Sigmoid colon (tissue), 4 donors: Measurements from ENCODE around the gene PDZD7.

Experiments
- POLR2A ChIP-seq, 2 donors: fragments of 450-650 bp; IDR thresholded peaks; one replicate each; pipeline ENCODE4 v1.6.1; 2016; ENCODE audit warnings: antibody characterized with exemption in 2 of 2, mild to moderate bottlenecking in 2 of 2, moderate library complexity in 2 of 2
- POLR2AphosphoS5 ChIP-seq, 4 donors: sonication (generic); formaldehyde crosslinking; IDR thresholded peaks; one replicate each; pipeline ENCODE4 v1.6.1; 2017; ENCODE audit warnings: antibody characterized with exemption in 4 of 4
- TF ChIP-seq, protein P1 (sequence below), 4 experiments: fragments of 450-650 bp in 3 of 4; fragments of 200-600 bp in 1 of 4; IDR thresholded peaks; one replicate each; pipeline ENCODE4 v1.5.1; 2016 to 2019; ENCODE audit warnings: antibody characterized with exemption in 4 of 4, mild to moderate bottlenecking in 3 of 4, moderate library complexity in 2 of 4

DNA sequence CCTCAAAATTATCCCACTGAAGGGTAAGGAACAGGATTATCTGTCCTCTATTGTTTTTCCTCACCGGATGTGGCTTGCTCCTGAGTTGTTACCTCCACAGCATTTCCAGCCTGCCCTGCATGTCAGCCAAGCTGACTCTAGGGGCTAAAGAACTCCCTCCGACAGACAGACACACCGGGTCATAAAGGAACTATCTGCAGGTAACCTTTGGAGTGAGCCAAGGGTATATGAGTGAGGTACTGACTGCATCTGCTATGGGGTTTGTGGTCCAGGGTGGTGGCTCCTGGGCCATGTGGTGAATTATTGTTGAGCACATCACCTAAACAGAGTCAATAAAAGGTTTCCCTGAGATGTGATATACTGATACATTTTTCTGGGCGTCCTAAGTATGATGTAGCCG lies 23.9 kb upstream of the PDZD7 start:
- TF ChIP-seq, protein P1, sequence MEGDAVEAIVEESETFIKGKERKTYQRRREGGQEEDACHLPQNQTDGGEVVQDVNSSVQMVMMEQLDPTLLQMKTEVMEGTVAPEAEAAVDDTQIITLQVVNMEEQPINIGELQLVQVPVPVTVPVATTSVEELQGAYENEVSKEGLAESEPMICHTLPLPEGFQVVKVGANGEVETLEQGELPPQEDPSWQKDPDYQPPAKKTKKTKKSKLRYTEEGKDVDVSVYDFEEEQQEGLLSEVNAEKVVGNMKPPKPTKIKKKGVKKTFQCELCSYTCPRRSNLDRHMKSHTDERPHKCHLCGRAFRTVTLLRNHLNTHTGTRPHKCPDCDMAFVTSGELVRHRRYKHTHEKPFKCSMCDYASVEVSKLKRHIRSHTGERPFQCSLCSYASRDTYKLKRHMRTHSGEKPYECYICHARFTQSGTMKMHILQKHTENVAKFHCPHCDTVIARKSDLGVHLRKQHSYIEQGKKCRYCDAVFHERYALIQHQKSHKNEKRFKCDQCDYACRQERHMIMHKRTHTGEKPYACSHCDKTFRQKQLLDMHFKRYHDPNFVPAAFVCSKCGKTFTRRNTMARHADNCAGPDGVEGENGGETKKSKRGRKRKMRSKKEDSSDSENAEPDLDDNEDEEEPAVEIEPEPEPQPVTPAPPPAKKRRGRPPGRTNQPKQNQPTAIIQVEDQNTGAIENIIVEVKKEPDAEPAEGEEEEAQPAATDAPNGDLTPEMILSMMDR (IDR thresholded peaks at IDR 0.05) = no peak
- TF ChIP-seq POLR2A (IDR thresholded peaks at IDR 0.05) = no peak
- TF ChIP-seq POLR2AphosphoS5 (IDR thresholded peaks at IDR 0.05) = no peak
